ENCODE results near the gene C16orf74.

C16orf74 gene

DNA sequence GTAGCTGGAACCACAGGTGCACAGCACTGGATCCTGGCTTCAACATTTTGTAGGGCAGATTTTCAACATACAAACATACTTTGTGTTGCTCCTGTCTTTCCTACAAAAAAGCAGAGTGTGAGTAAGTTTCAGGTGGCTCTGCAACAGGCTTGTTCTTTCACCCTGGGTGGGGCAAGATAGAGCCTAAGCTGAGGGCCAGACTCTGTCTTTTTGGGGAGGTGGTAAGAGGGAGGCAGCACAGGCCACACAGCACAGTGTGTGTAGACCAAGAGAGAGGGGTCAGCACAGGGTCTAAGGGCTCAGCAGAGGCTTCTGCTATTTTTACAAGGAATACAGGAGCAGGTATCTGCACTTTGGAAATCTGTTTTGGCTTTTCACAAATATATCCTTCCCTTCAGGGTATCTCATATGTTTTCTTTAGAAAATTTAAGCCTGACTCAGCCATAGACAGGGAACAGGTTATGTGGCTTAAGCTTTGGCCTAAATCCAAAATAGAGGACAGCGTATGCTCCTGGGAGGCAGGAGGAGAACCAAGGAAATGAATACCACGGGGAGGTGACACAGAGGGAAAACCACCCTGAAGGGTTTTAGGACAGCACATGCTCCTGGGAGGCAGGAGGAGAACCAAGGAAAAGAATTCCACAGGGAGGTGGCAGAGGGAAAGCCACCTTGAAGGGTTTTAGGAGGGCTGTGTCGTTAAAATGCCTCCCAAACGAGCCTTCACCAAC is 26.9 kb upstream of the C16orf74 start:
- H3K36me3 ChIP-seq (ENCODE audit: control insufficient read depth in 5 of 5, insufficient read depth in 5 of 5, low read length in 5 of 5) = peaks cover 0 to 61% (median 43%) of the 10 kb centered on the region in 5 donors
- H3K27ac ChIP-seq (ENCODE audit: low read depth, low read length) = peak overlapping the region; percentile 80
- no peaks in the 10 kb centered on the region for H3K9me3 ChIP-seq (ENCODE audit: control insufficient read depth in 5 of 5, low read length in 5 of 5)
- no peaks in the 10 kb centered on the region for H3K27me3 ChIP-seq (ENCODE audit: control insufficient read depth in 5 of 5, insufficient read depth in 4 of 5, low read length in 5 of 5)
- no peak overlapping the region for H3K4me3 ChIP-seq (ENCODE audit: low read depth in 1 of 5, low read length in 5 of 5)
- H3K4me1 ChIP-seq (ENCODE audit: control insufficient read depth in 5 of 5, insufficient read depth in 5 of 5, low read length in 5 of 5) = peaks cover 0 to 29% (median 7%) of the 10 kb centered on the region in 5 donors
- H3K9ac ChIP-seq (ENCODE audit: low read length in 5 of 5) = peak overlapping the region in 1 of 5 donors; percentile 33

DNA sequence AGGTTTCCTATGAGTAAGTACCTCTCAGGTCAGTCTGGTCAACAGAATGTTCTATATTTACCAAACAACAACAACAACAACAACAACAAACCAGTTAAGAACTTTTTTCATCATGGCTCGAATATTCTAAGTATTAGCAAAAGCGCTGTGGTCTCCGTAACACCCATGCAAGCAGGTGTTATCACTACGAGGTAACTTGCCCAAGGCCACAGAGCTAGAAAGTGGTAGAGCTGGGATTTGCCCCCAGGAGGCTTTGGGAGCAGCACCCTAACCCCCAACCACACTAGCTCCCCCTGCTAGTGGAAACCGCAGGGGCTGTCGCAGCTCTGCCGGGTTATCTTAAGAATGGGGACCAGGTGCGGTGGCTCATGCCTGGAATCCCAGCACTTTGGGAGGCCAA is 23.9 kb upstream of the C16orf74 start:
- H3K27me3 ChIP-seq (ENCODE audit: control insufficient read depth in 5 of 5, insufficient read depth in 4 of 5, low read length in 5 of 5) = no peaks in the 10 kb centered on the region
- no peak overlapping the region for H3K9ac ChIP-seq (ENCODE audit: low read length in 5 of 5)
- no peaks in the 10 kb centered on the region for H3K9me3 ChIP-seq (ENCODE audit: control insufficient read depth in 5 of 5, low read length in 5 of 5)
- no peak overlapping the region for H3K27ac ChIP-seq (ENCODE audit: low read depth, low read length)
- peaks cover 0 to 21% (median 2%) of the 10 kb centered on the region in 5 donors for H3K4me1 ChIP-seq (ENCODE audit: control insufficient read depth in 5 of 5, insufficient read depth in 5 of 5, low read length in 5 of 5)
- H3K36me3 ChIP-seq (ENCODE audit: control insufficient read depth in 5 of 5, insufficient read depth in 5 of 5, low read length in 5 of 5) = peaks cover 0 to 44% (median 33%) of the 10 kb centered on the region in 5 donors
- no peak overlapping the region for H3K4me3 ChIP-seq (ENCODE audit: low read depth in 1 of 5, low read length in 5 of 5)

DNA sequence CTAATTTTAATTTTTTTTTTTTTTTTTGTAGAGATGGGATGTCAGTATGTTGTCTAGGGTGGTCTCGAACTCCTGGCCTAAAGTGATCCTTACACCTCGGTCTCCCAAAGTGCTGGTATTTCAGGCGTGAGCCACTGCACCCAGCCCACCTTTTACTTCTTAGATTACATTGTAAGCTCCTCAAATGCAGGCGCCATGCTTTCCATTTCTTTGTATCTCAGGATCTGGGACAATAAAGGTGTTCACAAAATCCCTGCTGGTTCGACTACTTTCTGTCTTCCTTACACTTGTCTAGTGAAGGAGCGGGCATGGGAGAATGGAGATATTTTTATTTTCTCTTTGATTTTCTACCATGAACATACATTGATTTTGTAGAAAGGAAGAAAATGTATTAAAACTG is 23.2 kb upstream of the C16orf74 start:
- Histone ChIP-seq H3K4me1 (ENCODE audit: control insufficient read depth in 5 of 5, insufficient read depth in 5 of 5, low read length in 5 of 5) (peaks cover 0 to 15% (median 2%) of the 10 kb centered on the region in 5 donors), H3K9me3 (ENCODE audit: control insufficient read depth in 5 of 5, low read length in 5 of 5) (no peaks in the 10 kb centered on the region), H3K36me3 (ENCODE audit: control insufficient read depth in 5 of 5, insufficient read depth in 5 of 5, low read length in 5 of 5) (peaks cover 0 to 37% (median 27%) of the 10 kb centered on the region in 5 donors), H3K4me3 (ENCODE audit: low read depth in 1 of 5, low read length in 5 of 5) (no peak overlapping the region), H3K9ac (ENCODE audit: low read length in 5 of 5) (no peak overlapping the region), H3K27ac (ENCODE audit: low read depth, low read length) (no peak overlapping the region), H3K27me3 (ENCODE audit: control insufficient read depth in 5 of 5, insufficient read depth in 4 of 5, low read length in 5 of 5) (no peaks in the 10 kb centered on the region)

DNA sequence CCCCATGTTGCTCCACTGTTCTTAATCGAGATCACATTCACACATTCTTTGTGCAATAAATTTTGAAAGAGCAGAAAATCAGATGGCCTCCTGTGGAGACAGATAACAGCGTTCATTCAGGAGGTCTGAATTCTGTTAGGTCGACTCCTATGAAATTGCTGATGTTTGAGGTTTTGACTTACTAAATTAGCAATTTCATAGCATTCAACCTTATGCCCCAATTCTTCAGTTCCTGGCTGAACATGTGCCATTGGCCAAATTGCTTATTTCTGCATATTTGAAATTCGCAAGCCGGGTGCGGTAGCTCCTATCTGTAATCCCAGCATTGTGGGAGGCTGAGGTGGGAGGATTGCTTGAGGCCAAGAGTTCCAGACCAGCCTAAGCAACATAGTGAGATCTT is 22.1 kb upstream of the C16orf74 start:
- no peak overlapping the region for H3K27ac ChIP-seq (ENCODE audit: low read depth, low read length)
- H3K36me3 ChIP-seq (ENCODE audit: control insufficient read depth in 5 of 5, insufficient read depth in 5 of 5, low read length in 5 of 5) = peaks cover 0 to 26% (median 16%) of the 10 kb centered on the region in 5 donors
- H3K9me3 ChIP-seq (ENCODE audit: control insufficient read depth in 5 of 5, low read length in 5 of 5) = no peaks in the 10 kb centered on the region
- peaks cover 0 to 6% (median 0%) of the 10 kb centered on the region in 5 donors for H3K4me1 ChIP-seq (ENCODE audit: control insufficient read depth in 5 of 5, insufficient read depth in 5 of 5, low read length in 5 of 5)
- no peaks in the 10 kb centered on the region for H3K27me3 ChIP-seq (ENCODE audit: control insufficient read depth in 5 of 5, insufficient read depth in 4 of 5, low read length in 5 of 5)
- H3K4me3 ChIP-seq (ENCODE audit: low read depth in 1 of 5, low read length in 5 of 5) = no peak overlapping the region
- no peak overlapping the region for H3K9ac ChIP-seq (ENCODE audit: low read length in 5 of 5)

DNA sequence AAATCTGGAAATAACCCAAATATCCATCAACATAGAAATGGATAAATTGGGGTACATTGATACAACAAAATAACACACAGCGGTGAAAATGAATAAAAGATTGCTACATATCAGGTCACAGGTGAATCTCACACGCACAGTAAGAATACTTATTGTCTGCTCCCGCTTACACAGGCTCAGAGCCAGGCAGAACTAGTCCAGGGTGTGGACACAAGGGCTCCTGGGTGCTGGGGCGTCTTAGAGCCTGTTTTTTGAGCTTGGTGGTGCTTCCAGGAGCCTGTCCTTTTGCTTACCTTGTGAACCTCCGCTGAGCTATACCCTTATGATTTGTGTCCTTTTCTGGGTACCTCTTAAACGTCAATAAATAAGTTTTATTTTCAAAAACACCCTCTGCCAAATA is 19.8 kb upstream of the C16orf74 start:
- H3K9me3 ChIP-seq (ENCODE audit: control insufficient read depth in 5 of 5, low read length in 5 of 5) = no peaks in the 10 kb centered on the region
- H3K4me3 ChIP-seq (ENCODE audit: low read depth in 1 of 5, low read length in 5 of 5) = no peak overlapping the region
- H3K9ac ChIP-seq (ENCODE audit: low read length in 5 of 5) = no peak overlapping the region
- peaks cover 0 to 3% (median 0%) of the 10 kb centered on the region in 5 donors for H3K27me3 ChIP-seq (ENCODE audit: control insufficient read depth in 5 of 5, insufficient read depth in 4 of 5, low read length in 5 of 5)
- H3K4me1 ChIP-seq (ENCODE audit: control insufficient read depth in 5 of 5, insufficient read depth in 5 of 5, low read length in 5 of 5) = peaks cover 0 to 2% (median 0%) of the 10 kb centered on the region in 5 donors
- no peak overlapping the region for H3K27ac ChIP-seq (ENCODE audit: low read depth, low read length)
- peaks cover 0 to 11% (median 9%) of the 10 kb centered on the region in 5 donors for H3K36me3 ChIP-seq (ENCODE audit: control insufficient read depth in 5 of 5, insufficient read depth in 5 of 5, low read length in 5 of 5)

DNA sequence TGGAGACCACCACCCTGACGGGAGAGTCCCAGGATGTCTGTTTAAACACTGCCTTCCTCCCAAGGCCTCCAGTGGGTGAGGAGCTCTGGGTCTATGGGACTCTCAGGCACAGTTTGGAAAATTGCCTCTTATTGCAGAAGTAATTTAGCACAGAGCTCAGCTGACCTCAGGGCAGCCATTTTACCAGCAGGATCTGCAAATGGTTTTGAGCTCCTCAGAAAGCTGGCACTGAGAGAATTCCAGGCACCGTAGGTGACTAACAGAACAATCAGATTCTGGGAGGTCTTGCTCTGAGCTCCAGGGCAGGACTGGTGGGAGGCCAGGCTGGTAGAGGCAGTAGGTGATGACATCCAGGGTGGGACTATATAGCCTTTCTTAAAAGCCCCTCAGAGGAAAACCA is 17.3 kb upstream of the C16orf74 start:
- H3K9ac ChIP-seq (ENCODE audit: low read length in 5 of 5) = no peak overlapping the region
- no peak overlapping the region for H3K27ac ChIP-seq (ENCODE audit: low read depth, low read length)
- peaks cover 0 to 2% (median 0%) of the 10 kb centered on the region in 5 donors for H3K4me1 ChIP-seq (ENCODE audit: control insufficient read depth in 5 of 5, insufficient read depth in 5 of 5, low read length in 5 of 5)
- H3K27me3 ChIP-seq (ENCODE audit: control insufficient read depth in 5 of 5, insufficient read depth in 4 of 5, low read length in 5 of 5) = peaks cover 0 to 6% (median 4%) of the 10 kb centered on the region in 5 donors
- no peaks in the 10 kb centered on the region for H3K9me3 ChIP-seq (ENCODE audit: control insufficient read depth in 5 of 5, low read length in 5 of 5)
- no peak overlapping the region for H3K4me3 ChIP-seq (ENCODE audit: low read depth in 1 of 5, low read length in 5 of 5)
- H3K36me3 ChIP-seq (ENCODE audit: control insufficient read depth in 5 of 5, insufficient read depth in 5 of 5, low read length in 5 of 5) = peaks cover 0 to 10% (median 5%) of the 10 kb centered on the region in 5 donors

DNA sequence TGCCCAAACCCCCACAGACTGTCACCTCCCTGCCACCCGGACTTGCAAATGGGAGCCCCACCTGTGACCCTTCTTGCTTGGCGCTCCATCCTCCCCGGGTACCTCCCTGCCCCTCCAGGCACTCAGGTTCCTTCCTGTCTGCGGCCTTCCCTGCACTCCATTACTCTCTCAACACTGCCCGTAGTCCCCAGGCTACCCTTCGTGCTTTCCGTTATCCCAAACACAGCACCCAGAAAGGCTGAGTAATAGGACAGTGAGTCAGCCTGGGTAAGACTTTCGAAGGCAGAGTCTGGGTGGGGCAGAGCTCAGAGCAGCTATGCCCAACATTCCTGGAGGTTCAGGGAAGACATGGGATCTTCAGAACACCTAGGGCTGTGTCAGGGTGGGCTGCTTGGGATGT is 16.6 kb upstream of the C16orf74 start:
- H3K9me3 ChIP-seq (ENCODE audit: control insufficient read depth in 5 of 5, low read length in 5 of 5) = no peaks in the 10 kb centered on the region
- H3K27ac ChIP-seq (ENCODE audit: low read depth, low read length) = no peak overlapping the region
- no peak overlapping the region for H3K4me3 ChIP-seq (ENCODE audit: low read depth in 1 of 5, low read length in 5 of 5)
- no peak overlapping the region for H3K9ac ChIP-seq (ENCODE audit: low read length in 5 of 5)
- H3K36me3 ChIP-seq (ENCODE audit: control insufficient read depth in 5 of 5, insufficient read depth in 5 of 5, low read length in 5 of 5) = peaks cover 0 to 10% (median 5%) of the 10 kb centered on the region in 5 donors
- peaks cover 0 to 2% (median 0%) of the 10 kb centered on the region in 5 donors for H3K4me1 ChIP-seq (ENCODE audit: control insufficient read depth in 5 of 5, insufficient read depth in 5 of 5, low read length in 5 of 5)
- H3K27me3 ChIP-seq (ENCODE audit: control insufficient read depth in 5 of 5, insufficient read depth in 4 of 5, low read length in 5 of 5) = peaks cover 0 to 12% (median 4%) of the 10 kb centered on the region in 5 donors

DNA sequence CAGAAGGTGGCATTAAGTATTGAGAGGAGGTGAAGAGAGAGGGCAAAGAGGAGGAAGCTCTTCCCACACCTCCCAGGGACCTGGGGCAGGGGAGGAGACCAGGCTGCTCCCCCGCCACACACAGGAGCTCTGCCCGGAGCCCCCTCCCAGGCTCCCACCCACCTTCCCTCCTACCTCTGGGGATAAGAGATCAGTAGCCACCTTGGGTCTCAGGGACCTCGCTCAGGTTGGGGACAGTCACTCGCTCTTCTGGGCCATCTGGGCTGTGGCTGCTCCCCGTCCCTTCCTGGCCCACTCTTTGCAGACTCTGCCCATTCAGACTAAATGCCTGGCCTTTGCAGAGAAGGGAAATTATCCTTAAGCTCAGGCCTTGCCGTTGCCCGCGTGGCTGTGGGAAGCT is 14.9 kb upstream of the C16orf74 start:
- H3K4me1 ChIP-seq (ENCODE audit: control insufficient read depth in 5 of 5, insufficient read depth in 5 of 5, low read length in 5 of 5) = peaks cover 0 to 8% (median 3%) of the 10 kb centered on the region in 5 donors
- H3K36me3 ChIP-seq (ENCODE audit: control insufficient read depth in 5 of 5, insufficient read depth in 5 of 5, low read length in 5 of 5) = peaks cover 0 to 4% (median 3%) of the 10 kb centered on the region in 5 donors
- no peak overlapping the region for H3K27ac ChIP-seq (ENCODE audit: low read depth, low read length)
- H3K27me3 ChIP-seq (ENCODE audit: control insufficient read depth in 5 of 5, insufficient read depth in 4 of 5, low read length in 5 of 5) = peaks cover 0 to 12% (median 4%) of the 10 kb centered on the region in 5 donors
- no peaks in the 10 kb centered on the region for H3K9me3 ChIP-seq (ENCODE audit: control insufficient read depth in 5 of 5, low read length in 5 of 5)
- no peak overlapping the region for H3K9ac ChIP-seq (ENCODE audit: low read length in 5 of 5)
- H3K4me3 ChIP-seq (ENCODE audit: low read depth in 1 of 5, low read length in 5 of 5) = no peak overlapping the region

DNA sequence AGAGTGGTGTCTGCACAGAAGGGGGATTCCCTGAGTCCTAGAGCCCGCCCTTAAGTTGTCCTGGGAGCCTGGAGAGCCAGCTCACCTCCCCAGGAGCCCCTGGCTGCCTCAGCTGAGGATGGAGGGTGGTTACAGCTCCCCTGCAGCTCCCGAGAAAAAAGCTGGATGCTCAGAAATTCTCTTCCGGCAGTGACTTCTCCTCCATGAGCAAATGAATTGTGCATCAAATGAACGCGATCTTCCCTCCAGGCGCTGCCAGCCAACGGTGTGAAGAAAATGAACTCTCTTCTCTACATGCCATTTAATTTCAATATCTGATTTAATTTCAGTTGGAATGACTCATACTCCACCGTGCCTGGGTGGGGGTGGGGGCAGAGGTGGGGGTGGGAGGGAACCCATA is 14.3 kb upstream of the C16orf74 start:
- no peaks in the 10 kb centered on the region for H3K36me3 ChIP-seq (ENCODE audit: control insufficient read depth in 5 of 5, insufficient read depth in 5 of 5, low read length in 5 of 5)
- H3K4me3 ChIP-seq (ENCODE audit: low read depth in 1 of 5, low read length in 5 of 5) = no peak overlapping the region
- peaks cover 0 to 8% (median 3%) of the 10 kb centered on the region in 5 donors for H3K4me1 ChIP-seq (ENCODE audit: control insufficient read depth in 5 of 5, insufficient read depth in 5 of 5, low read length in 5 of 5)
- H3K9ac ChIP-seq (ENCODE audit: low read length in 5 of 5) = no peak overlapping the region
- no peaks in the 10 kb centered on the region for H3K9me3 ChIP-seq (ENCODE audit: control insufficient read depth in 5 of 5, low read length in 5 of 5)
- no peak overlapping the region for H3K27ac ChIP-seq (ENCODE audit: low read depth, low read length)
- H3K27me3 ChIP-seq (ENCODE audit: control insufficient read depth in 5 of 5, insufficient read depth in 4 of 5, low read length in 5 of 5) = peaks cover 0 to 12% (median 4%) of the 10 kb centered on the region in 5 donors

DNA sequence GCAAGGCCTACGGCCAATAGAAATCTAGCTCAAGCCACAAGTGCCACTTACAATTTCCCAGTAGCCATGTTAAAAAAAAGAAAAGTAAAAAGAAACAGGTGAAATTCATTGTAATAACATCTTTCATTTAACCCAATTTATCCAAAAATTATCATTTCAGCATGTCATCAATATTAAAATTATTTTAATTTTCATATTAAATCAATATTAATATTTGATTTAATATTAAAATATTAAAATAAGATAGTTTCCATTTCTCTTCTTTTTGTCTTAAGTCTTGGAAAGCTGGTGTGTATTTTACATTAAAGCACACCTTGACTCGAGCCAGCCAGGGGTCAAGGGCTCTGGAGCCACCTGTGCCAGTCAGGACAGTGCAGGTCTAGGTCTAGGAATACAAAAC is 12.7 kb upstream of the C16orf74 start:
- H3K27ac ChIP-seq (ENCODE audit: low read depth, low read length) = no peak overlapping the region
- H3K4me3 ChIP-seq (ENCODE audit: low read depth in 1 of 5, low read length in 5 of 5) = no peak overlapping the region
- H3K9me3 ChIP-seq (ENCODE audit: control insufficient read depth in 5 of 5, low read length in 5 of 5) = no peaks in the 10 kb centered on the region
- no peak overlapping the region for H3K9ac ChIP-seq (ENCODE audit: low read length in 5 of 5)
- peaks cover 0 to 8% (median 3%) of the 10 kb centered on the region in 5 donors for H3K4me1 ChIP-seq (ENCODE audit: control insufficient read depth in 5 of 5, insufficient read depth in 5 of 5, low read length in 5 of 5)
- H3K36me3 ChIP-seq (ENCODE audit: control insufficient read depth in 5 of 5, insufficient read depth in 5 of 5, low read length in 5 of 5) = no peaks in the 10 kb centered on the region
- peaks cover 0 to 18% (median 11%) of the 10 kb centered on the region in 5 donors for H3K27me3 ChIP-seq (ENCODE audit: control insufficient read depth in 5 of 5, insufficient read depth in 4 of 5, low read length in 5 of 5)
